ENCODE measurements around the gene TFEB.

TFEB gene

GRCh38 chr6:41697861-41698781 is 37.3 kb downstream of the TFEB start:
- Histone ChIP-seq H3K9me3 (ENCODE audit: control insufficient read depth, low read depth, low read length) (no peaks in the 10 kb centered on the region), H3K4me3 (ENCODE audit: low read length) (no peak overlapping the region), H3K9ac (ENCODE audit: low read length) (no peak overlapping the region), H3K27ac (ENCODE audit: low read length) (no peak overlapping the region), H3K27me3 (ENCODE audit: control insufficient read depth, insufficient read depth, low read length) (no peaks in the 10 kb centered on the region), H3K36me3 (ENCODE audit: control insufficient read depth, low read depth, low read length) (no peaks in the 10 kb centered on the region), H3K4me1 (ENCODE audit: control insufficient read depth, low read depth, low read length) (peaks cover 8% of the 10 kb centered on the region)

- H3K9ac ChIP-seq (ENCODE audit: low read length): no peak overlapping the region
- H3K27ac ChIP-seq (ENCODE audit: low read length): no peak overlapping the region
- no peaks in the 10 kb centered on the region for H3K27me3 ChIP-seq (ENCODE audit: control insufficient read depth, insufficient read depth, low read length)
- H3K9me3 ChIP-seq (ENCODE audit: control insufficient read depth, low read depth, low read length): no peaks in the 10 kb centered on the region
- H3K36me3 ChIP-seq (ENCODE audit: control insufficient read depth, low read depth, low read length): no peaks in the 10 kb centered on the region
- H3K4me1 ChIP-seq (ENCODE audit: control insufficient read depth, low read depth, low read length): peaks cover 8% of the 10 kb centered on the region
- H3K4me3 ChIP-seq (ENCODE audit: low read length): no peak overlapping the region
Observed at GRCh38 chr6:41696788-41697187, 38.6 kb downstream of the TFEB start.

GRCh38 chr6:41695825-41696224 is 39.6 kb downstream of the TFEB start:
- Histone ChIP-seq H3K9ac (ENCODE audit: low read length) (no peak overlapping the region), H3K36me3 (ENCODE audit: control insufficient read depth, low read depth, low read length) (no peaks in the 10 kb centered on the region), H3K27ac (ENCODE audit: low read length) (no peak overlapping the region), H3K9me3 (ENCODE audit: control insufficient read depth, low read depth, low read length) (no peaks in the 10 kb centered on the region), H3K4me3 (ENCODE audit: low read length) (no peak overlapping the region), H3K4me1 (ENCODE audit: control insufficient read depth, low read depth, low read length) (peaks cover 5% of the 10 kb centered on the region), H3K27me3 (ENCODE audit: control insufficient read depth, insufficient read depth, low read length) (no peaks in the 10 kb centered on the region)

GRCh38 chr6:41694815-41695526 is 40.4 kb downstream of the TFEB start:
- H3K27me3 ChIP-seq (ENCODE audit: control insufficient read depth, insufficient read depth, low read length): no peaks in the 10 kb centered on the region
- no peaks in the 10 kb centered on the region for H3K4me1 ChIP-seq (ENCODE audit: control insufficient read depth, low read depth, low read length)
- no peak overlapping the region for H3K4me3 ChIP-seq (ENCODE audit: low read length)
- H3K9ac ChIP-seq (ENCODE audit: low read length): no peak overlapping the region
- H3K27ac ChIP-seq (ENCODE audit: low read length): no peak overlapping the region
- no peaks in the 10 kb centered on the region for H3K36me3 ChIP-seq (ENCODE audit: control insufficient read depth, low read depth, low read length)
- H3K9me3 ChIP-seq (ENCODE audit: control insufficient read depth, low read depth, low read length): no peaks in the 10 kb centered on the region

GRCh38 chr6:41693281-41694240 is 41.8 kb downstream of the TFEB start:
- Histone ChIP-seq H3K4me3 (ENCODE audit: low read length) (no peak overlapping the region), H3K36me3 (ENCODE audit: control insufficient read depth, low read depth, low read length) (no peaks in the 10 kb centered on the region), H3K27ac (ENCODE audit: low read length) (no peak overlapping the region), H3K27me3 (ENCODE audit: control insufficient read depth, insufficient read depth, low read length) (no peaks in the 10 kb centered on the region), H3K4me1 (ENCODE audit: control insufficient read depth, low read depth, low read length) (no peaks in the 10 kb centered on the region), H3K9ac (ENCODE audit: low read length) (no peak overlapping the region), H3K9me3 (ENCODE audit: control insufficient read depth, low read depth, low read length) (no peaks in the 10 kb centered on the region)

- Histone ChIP-seq H3K36me3 (ENCODE audit: control insufficient read depth, low read depth, low read length) (no peaks in the 10 kb centered on the region), H3K27ac (ENCODE audit: low read length) (no peak overlapping the region), H3K9ac (ENCODE audit: low read length) (no peak overlapping the region), H3K27me3 (ENCODE audit: control insufficient read depth, insufficient read depth, low read length) (no peaks in the 10 kb centered on the region), H3K4me3 (ENCODE audit: low read length) (no peak overlapping the region), H3K4me1 (ENCODE audit: control insufficient read depth, low read depth, low read length) (peaks cover 8% of the 10 kb centered on the region), H3K9me3 (ENCODE audit: control insufficient read depth, low read depth, low read length) (no peaks in the 10 kb centered on the region)
Observed at GRCh38 chr6:41692730-41693129, 42.7 kb downstream of the TFEB start.

GRCh38 chr6:41692080-41692675 is 43.2 kb downstream of the TFEB start:
- Histone ChIP-seq H3K27ac (ENCODE audit: low read length) (no peak overlapping the region), H3K4me3 (ENCODE audit: low read length) (no peak overlapping the region), H3K9ac (ENCODE audit: low read length) (no peak overlapping the region), H3K36me3 (ENCODE audit: control insufficient read depth, low read depth, low read length) (no peaks in the 10 kb centered on the region), H3K4me1 (ENCODE audit: control insufficient read depth, low read depth, low read length) (peaks cover 11% of the 10 kb centered on the region), H3K27me3 (ENCODE audit: control insufficient read depth, insufficient read depth, low read length) (no peaks in the 10 kb centered on the region), H3K9me3 (ENCODE audit: control insufficient read depth, low read depth, low read length) (no peaks in the 10 kb centered on the region)

- H3K4me1 ChIP-seq (ENCODE audit: control insufficient read depth, low read depth, low read length): peaks cover 14% of the 10 kb centered on the region
- no peaks in the 10 kb centered on the region for H3K27me3 ChIP-seq (ENCODE audit: control insufficient read depth, insufficient read depth, low read length)
- no peaks in the 10 kb centered on the region for H3K9me3 ChIP-seq (ENCODE audit: control insufficient read depth, low read depth, low read length)
- H3K27ac ChIP-seq (ENCODE audit: low read length): no peak overlapping the region
- no peaks in the 10 kb centered on the region for H3K36me3 ChIP-seq (ENCODE audit: control insufficient read depth, low read depth, low read length)
- H3K4me3 ChIP-seq (ENCODE audit: low read length): no peak overlapping the region
- no peak overlapping the region for H3K9ac ChIP-seq (ENCODE audit: low read length)
Observed at GRCh38 chr6:41691426-41692079, 43.9 kb downstream of the TFEB start.

- Histone ChIP-seq H3K27ac (ENCODE audit: low read length) (no peak overlapping the region), H3K36me3 (ENCODE audit: control insufficient read depth, low read depth, low read length) (no peaks in the 10 kb centered on the region), H3K9ac (ENCODE audit: low read length) (no peak overlapping the region), H3K4me3 (ENCODE audit: low read length) (no peak overlapping the region), H3K9me3 (ENCODE audit: control insufficient read depth, low read depth, low read length) (no peaks in the 10 kb centered on the region), H3K4me1 (ENCODE audit: control insufficient read depth, low read depth, low read length) (peaks cover 14% of the 10 kb centered on the region), H3K27me3 (ENCODE audit: control insufficient read depth, insufficient read depth, low read length) (no peaks in the 10 kb centered on the region)
Observed at GRCh38 chr6:41690541-41691330, 44.7 kb downstream of the TFEB start.
